ENCODE measurements around the gene KCNAB3.

Gene KCNAB3

DNA sequence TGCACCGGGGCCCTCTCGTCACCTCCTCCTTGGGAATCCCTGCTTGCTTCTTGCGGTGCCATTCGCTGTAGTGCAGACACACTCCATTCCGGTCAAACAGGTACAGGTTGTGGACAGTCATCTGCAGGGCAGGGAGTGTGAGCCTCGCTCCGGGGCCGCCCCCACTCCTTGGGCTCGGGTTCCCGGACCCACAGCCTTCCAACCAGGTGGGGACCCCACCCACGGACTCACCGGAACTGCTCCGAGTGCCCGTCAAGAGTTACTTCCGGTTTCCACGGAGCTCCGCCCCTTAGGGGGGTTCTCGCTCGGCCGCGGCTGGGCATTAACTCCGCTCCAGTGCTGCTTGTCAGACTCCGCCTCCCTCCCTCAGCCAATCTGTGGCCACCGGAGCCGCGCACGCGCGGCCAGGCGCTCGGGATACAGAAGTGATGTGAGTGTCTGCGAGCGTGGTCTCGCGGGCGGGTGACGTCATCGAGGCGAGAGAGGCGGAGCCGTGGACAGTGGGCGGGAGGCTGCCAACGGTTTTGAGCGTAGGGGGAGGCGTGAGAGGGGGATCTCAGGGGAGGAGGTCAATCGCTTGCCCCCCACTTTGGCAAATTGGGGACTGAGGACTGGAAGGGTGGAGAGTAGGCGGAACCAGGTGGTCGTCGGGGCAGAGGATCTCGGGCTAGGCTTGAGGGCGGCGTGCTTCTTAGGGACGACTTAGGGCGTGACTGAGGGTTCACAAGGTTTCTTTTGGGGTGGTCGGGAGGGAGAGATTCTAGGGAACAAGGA lies 2.2 kb upstream of the KCNAB3 start, which contains the start of the genes CNTROB and TRAPPC1 (continued):
- TF ChIP-seq ZBTB1 (tag by site-specific recombination; IDR thresholded peaks at IDR 0.05) (no peak), SETDB1 (IDR thresholded peaks at IDR 0.05; ENCODE audit: insufficient read length, low read length) (no peak), ZNF157 (tag by site-specific recombination; IDR thresholded peaks at IDR 0.05) (no peak), ZNF521 (tag by site-specific recombination; IDR thresholded peaks at IDR 0.05) (no peak)
- TF ChIP-seq, protein P1, sequence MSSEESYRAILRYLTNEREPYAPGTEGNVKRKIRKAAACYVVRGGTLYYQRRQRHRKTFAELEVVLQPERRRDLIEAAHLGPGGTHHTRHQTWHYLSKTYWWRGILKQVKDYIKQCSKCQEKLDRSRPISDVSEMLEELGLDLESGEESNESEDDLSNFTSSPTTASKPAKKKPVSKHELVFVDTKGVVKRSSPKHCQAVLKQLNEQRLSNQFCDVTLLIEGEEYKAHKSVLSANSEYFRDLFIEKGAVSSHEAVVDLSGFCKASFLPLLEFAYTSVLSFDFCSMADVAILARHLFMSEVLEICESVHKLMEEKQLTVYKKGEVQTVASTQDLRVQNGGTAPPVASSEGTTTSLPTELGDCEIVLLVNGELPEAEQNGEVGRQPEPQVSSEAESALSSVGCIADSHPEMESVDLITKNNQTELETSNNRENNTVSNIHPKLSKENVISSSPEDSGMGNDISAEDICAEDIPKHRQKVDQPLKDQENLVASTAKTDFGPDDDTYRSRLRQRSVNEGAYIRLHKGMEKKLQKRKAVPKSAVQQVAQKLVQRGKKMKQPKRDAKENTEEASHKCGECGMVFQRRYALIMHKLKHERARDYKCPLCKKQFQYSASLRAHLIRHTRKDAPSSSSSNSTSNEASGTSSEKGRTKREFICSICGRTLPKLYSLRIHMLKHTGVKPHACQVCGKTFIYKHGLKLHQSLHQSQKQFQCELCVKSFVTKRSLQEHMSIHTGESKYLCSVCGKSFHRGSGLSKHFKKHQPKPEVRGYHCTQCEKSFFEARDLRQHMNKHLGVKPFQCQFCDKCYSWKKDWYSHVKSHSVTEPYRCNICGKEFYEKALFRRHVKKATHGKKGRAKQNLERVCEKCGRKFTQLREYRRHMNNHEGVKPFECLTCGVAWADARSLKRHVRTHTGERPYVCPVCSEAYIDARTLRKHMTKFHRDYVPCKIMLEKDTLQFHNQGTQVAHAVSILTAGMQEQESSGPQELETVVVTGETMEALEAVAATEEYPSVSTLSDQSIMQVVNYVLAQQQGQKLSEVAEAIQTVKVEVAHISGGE (tag by site-specific recombination; conservative IDR thresholded peaks at IDR 0.05; ENCODE audit: low read depth) = peak; percentile 96
- TF ChIP-seq, protein P2, sequence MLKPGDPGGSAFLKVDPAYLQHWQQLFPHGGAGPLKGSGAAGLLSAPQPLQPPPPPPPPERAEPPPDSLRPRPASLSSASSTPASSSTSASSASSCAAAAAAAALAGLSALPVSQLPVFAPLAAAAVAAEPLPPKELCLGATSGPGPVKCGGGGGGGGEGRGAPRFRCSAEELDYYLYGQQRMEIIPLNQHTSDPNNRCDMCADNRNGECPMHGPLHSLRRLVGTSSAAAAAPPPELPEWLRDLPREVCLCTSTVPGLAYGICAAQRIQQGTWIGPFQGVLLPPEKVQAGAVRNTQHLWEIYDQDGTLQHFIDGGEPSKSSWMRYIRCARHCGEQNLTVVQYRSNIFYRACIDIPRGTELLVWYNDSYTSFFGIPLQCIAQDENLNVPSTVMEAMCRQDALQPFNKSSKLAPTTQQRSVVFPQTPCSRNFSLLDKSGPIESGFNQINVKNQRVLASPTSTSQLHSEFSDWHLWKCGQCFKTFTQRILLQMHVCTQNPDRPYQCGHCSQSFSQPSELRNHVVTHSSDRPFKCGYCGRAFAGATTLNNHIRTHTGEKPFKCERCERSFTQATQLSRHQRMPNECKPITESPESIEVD (tag by site-specific recombination; IDR thresholded peaks at IDR 0.05) = no peak; the same call in 1 of the 2 replicates
- TF ChIP-seq, protein P3, sequence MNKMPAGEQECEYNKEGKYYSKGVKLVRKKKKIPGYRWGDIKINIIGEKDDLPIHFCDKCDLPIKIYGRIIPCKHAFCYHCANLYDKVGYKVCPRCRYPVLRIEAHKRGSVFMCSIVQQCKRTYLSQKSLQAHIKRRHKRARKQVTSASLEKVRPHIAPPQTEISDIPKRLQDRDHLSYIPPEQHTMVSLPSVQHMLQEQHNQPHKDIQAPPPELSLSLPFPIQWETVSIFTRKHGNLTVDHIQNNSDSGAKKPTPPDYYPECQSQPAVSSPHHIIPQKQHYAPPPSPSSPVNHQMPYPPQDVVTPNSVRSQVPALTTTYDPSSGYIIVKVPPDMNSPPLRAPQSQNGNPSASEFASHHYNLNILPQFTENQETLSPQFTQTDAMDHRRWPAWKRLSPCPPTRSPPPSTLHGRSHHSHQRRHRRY (tag by site-specific recombination; IDR thresholded peaks at IDR 0.05) = 0 out of 2 replicates have a peak, but pooled peaks have one; percentile 32
- TF ChIP-seq, protein P4, sequence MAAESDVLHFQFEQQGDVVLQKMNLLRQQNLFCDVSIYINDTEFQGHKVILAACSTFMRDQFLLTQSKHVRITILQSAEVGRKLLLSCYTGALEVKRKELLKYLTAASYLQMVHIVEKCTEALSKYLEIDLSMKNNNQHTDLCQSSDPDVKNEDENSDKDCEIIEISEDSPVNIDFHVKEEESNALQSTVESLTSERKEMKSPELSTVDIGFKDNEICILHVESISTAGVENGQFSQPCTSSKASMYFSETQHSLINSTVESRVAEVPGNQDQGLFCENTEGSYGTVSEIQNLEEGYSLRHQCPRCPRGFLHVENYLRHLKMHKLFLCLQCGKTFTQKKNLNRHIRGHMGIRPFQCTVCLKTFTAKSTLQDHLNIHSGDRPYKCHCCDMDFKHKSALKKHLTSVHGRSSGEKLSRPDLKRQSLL (tag by site-specific recombination; IDR thresholded peaks at IDR 0.05) = no peak

DNA sequence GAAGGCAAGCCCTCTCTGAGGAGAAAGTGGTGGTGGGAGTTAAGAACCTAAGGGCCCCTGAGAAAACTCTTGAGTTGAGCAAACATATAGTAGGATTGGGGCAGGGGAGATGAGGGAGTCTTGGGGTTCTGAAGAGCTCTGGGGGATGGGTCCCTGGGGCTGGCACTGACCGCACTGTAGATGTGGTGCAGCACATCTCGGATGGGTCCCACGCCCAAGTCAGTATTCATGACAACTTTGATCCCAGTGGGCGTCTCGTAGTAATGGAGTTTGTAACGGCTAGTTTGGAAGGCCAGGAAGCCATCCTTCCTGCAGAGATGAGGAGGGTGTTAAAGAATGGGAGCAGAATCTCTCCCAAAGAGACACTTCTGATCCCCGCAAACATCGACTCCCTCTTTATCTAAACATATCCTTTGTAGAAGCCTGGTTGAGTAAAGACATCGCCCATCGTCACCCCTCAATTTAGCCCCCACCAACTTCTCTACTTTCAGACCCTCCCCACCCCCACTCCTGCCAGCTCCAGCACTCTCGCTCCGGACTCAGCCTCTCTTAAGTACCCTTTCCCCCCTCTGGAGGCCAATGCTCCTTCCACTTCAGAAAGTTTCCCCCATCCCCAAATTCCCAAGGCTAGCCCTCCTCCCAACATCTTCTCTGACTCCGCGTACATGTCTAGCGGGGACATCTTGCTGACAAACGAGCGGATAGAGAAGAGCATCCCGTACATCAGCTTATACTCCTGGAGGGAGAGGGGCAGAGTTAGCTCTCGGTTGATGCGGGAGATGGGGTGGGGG lies 1.4 kb upstream of the KCNAB3 start:
- H3K9me3 ChIP-seq (ENCODE audit: control insufficient read depth, insufficient read depth, low read depth, low read length) = no peaks in the 10 kb centered on the region
- H3K36me3 ChIP-seq (ENCODE audit: control insufficient read depth in 2 of 2, insufficient read depth in 1 of 2, low read length in 2 of 2) = peaks cover 18 to 57% of the 10 kb centered on the region in 2 experiments
- H3K27ac ChIP-seq (ENCODE audit: extremely low read depth, low read depth, low read length) = peak overlapping the region; percentile 29; the same call in 1 of the 2 replicates
- H3K4me1 ChIP-seq (ENCODE audit: control insufficient read depth, insufficient read depth, low read length) = peaks cover 5% of the 10 kb centered on the region; the same call in 1 of the 2 replicates
- peak overlapping the region; percentile 93 for H3K4me3 ChIP-seq (ENCODE audit: low read depth, low read length)
- ChIA-PET POLR2A (interaction anchor here (0.9 to 5.3 kb wide), 20 partner anchors 11 to 358 kb away, joined by 3 to 66 read pairs (median 4); partner anchors contain the start of genes CHD3, FXR2, KDM6B and NAA38), CTCF (interaction anchor here (0.7 to 2.4 kb wide), 11 partner anchors 9 to 211 kb away, joined by 3 to 36 read pairs (median 5); no protein-coding TSS in a partner anchor)
- TF ChIP-seq PRDM1 (tag by site-specific recombination; IDR thresholded peaks at IDR 0.05) (0 out of 2 replicates have a peak, but pooled peaks have one; percentile 3), ZNF169 (tag by site-specific recombination; IDR thresholded peaks at IDR 0.05) (0 out of 2 replicates have a peak, but pooled peaks have one; percentile 14), ZNF416 (tag by site-specific recombination; IDR thresholded peaks at IDR 0.05) (no peak), KLF16 (tag by site-specific recombination; IDR thresholded peaks at IDR 0.05) (no peak), ZNF266 (tag by site-specific recombination; IDR thresholded peaks at IDR 0.05; ENCODE audit: low read depth) (no peak), ZNF747 (tag by site-specific recombination; IDR thresholded peaks at IDR 0.05) (no peak), TRIM28 (IDR thresholded peaks at IDR 0.05; ENCODE audit: borderline replicate concordance, low read length) (no peak), ZBTB8A (tag by site-specific recombination; IDR thresholded peaks at IDR 0.05) (no peak), ZNF501 (tag by site-specific recombination; IDR thresholded peaks at IDR 0.05) (0 out of 2 replicates have a peak, but pooled peaks have one; percentile 22), ZFP3 (tag by site-specific recombination; IDR thresholded peaks at IDR 0.05; ENCODE audit: low read depth) (no peak), ZBTB17 (tag by site-specific recombination; IDR thresholded peaks at IDR 0.05) (peak; percentile 71), ZSCAN23 (tag by site-specific recombination; IDR thresholded peaks at IDR 0.05) (no peak), ZNF514 (tag by site-specific recombination; IDR thresholded peaks at IDR 0.05) (no peak)
- TF ChIP-seq, protein P5, sequence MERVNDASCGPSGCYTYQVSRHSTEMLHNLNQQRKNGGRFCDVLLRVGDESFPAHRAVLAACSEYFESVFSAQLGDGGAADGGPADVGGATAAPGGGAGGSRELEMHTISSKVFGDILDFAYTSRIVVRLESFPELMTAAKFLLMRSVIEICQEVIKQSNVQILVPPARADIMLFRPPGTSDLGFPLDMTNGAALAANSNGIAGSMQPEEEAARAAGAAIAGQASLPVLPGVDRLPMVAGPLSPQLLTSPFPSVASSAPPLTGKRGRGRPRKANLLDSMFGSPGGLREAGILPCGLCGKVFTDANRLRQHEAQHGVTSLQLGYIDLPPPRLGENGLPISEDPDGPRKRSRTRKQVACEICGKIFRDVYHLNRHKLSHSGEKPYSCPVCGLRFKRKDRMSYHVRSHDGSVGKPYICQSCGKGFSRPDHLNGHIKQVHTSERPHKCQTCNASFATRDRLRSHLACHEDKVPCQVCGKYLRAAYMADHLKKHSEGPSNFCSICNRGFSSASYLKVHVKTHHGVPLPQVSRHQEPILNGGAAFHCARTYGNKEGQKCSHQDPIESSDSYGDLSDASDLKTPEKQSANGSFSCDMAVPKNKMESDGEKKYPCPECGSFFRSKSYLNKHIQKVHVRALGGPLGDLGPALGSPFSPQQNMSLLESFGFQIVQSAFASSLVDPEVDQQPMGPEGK (tag by site-specific recombination; IDR thresholded peaks at IDR 0.05) = no peak
- TF ChIP-seq, protein P6, sequence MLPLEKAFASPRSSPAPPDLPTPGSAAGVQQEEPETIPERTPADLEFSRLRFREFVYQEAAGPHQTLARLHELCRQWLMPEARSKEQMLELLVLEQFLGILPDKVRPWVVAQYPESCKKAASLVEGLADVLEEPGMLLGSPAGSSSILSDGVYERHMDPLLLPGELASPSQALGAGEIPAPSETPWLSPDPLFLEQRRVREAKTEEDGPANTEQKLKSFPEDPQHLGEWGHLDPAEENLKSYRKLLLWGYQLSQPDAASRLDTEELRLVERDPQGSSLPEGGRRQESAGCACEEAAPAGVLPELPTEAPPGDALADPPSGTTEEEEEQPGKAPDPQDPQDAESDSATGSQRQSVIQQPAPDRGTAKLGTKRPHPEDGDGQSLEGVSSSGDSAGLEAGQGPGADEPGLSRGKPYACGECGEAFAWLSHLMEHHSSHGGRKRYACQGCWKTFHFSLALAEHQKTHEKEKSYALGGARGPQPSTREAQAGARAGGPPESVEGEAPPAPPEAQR (tag by site-specific recombination; IDR thresholded peaks at IDR 0.05) = no peak

Measured in HEK293 (cell line).